ENCODE results near the gene ATP2C1. TPM values are rescaled to one million over a fixed set of nuclear protein-coding genes. Genes with fewer than 3 reads are reported as not detected.

Gene ATP2C1
- total and polyA plus RNA-seq, 5 donors from 2014 or later = 10.5 to 83.6 (median 16.9) TPM

GRCh38 chr3:130960139-130960795, 66.4 kb downstream of the ATP2C1 start:
- Mint-ChIP-seq H3K4me1 (peaks cover 0 to 8% (median under 1%) of the 10 kb centered on the region in 4 donors), H3K36me3 (peaks cover 42% of the 10 kb centered on the region), H3K27ac (no peak overlapping the region), H3K9me3 (no peaks in the 10 kb centered on the region), H3K4me3 (no peak overlapping the region), H3K27me3 (no peaks in the 10 kb centered on the region)
- no peak for ATAC-seq (ENCODE audit: low read depth in 2 of 2)
- H3K36me3 ChIP-seq (ENCODE audit: control insufficient read depth, insufficient read depth, low read length) = peaks cover 50% of the 10 kb centered on the region
- no peaks in the 10 kb centered on the region for H3K4me1 ChIP-seq (ENCODE audit: control insufficient read depth, insufficient read depth, low read length, poor library complexity, severe bottlenecking)
- H3K27ac ChIP-seq (ENCODE audit: insufficient read depth, low read length, poor library complexity, severe bottlenecking) = no peak overlapping the region
- no peak for DNase-seq
- no peaks in the 10 kb centered on the region for H3K9me3 ChIP-seq (ENCODE audit: control insufficient read depth in 2 of 2, low read length in 2 of 2)
- H3K27me3 ChIP-seq (ENCODE audit: control insufficient read depth, insufficient read depth, low read length) = no peaks in the 10 kb centered on the region
- H3K4me3 ChIP-seq (ENCODE audit: low read depth, low read length) = no peak overlapping the region

- no peaks in the 10 kb centered on the region for H3K27me3 Mint-ChIP-seq
- H3K4me1 ChIP-seq (ENCODE audit: control insufficient read depth, insufficient read depth, low read length, poor library complexity, severe bottlenecking) = no peaks in the 10 kb centered on the region
- ATAC-seq (ENCODE audit: low read depth in 2 of 2) = no peak
- H3K9me3 Mint-ChIP-seq = no peaks in the 10 kb centered on the region
- no peak overlapping the region for H3K27ac Mint-ChIP-seq
- peaks cover 0 to 8% (median under 1%) of the 10 kb centered on the region in 4 donors for H3K4me1 Mint-ChIP-seq
- no peak overlapping the region for H3K27ac ChIP-seq (ENCODE audit: insufficient read depth, low read length, poor library complexity, severe bottlenecking)
- H3K36me3 Mint-ChIP-seq = peaks cover 44% of the 10 kb centered on the region
- H3K4me3 ChIP-seq (ENCODE audit: low read depth, low read length) = no peak overlapping the region
- H3K36me3 ChIP-seq (ENCODE audit: control insufficient read depth, insufficient read depth, low read length) = peaks cover 51% of the 10 kb centered on the region
- no peaks in the 10 kb centered on the region for H3K9me3 ChIP-seq (ENCODE audit: control insufficient read depth in 2 of 2, low read length in 2 of 2)
- no peaks in the 10 kb centered on the region for H3K27me3 ChIP-seq (ENCODE audit: control insufficient read depth, insufficient read depth, low read length)
- DNase-seq = no peak
- no peak overlapping the region for H3K4me3 Mint-ChIP-seq
Observed at GRCh38 chr3:130961458-130961857, 67.6 kb downstream of the ATP2C1 start.

- Histone ChIP-seq H3K27me3 (ENCODE audit: control insufficient read depth, insufficient read depth, low read length) (no peaks in the 10 kb centered on the region), H3K4me1 (ENCODE audit: control insufficient read depth, insufficient read depth, low read length, poor library complexity, severe bottlenecking) (no peaks in the 10 kb centered on the region), H3K4me3 (ENCODE audit: low read depth, low read length) (no peak overlapping the region), H3K9me3 (ENCODE audit: control insufficient read depth in 2 of 2, low read length in 2 of 2) (no peaks in the 10 kb centered on the region), H3K36me3 (ENCODE audit: control insufficient read depth, insufficient read depth, low read length) (peaks cover 63% of the 10 kb centered on the region), H3K27ac (ENCODE audit: insufficient read depth, low read length, poor library complexity, severe bottlenecking) (no peak overlapping the region)
- peaks cover 0 to 8% (median under 1%) of the 10 kb centered on the region in 4 donors for H3K4me1 Mint-ChIP-seq
- no peaks in the 10 kb centered on the region for H3K9me3 Mint-ChIP-seq
- no peaks in the 10 kb centered on the region for H3K27me3 Mint-ChIP-seq
- ATAC-seq (ENCODE audit: low read depth in 2 of 2) = no peak
- H3K36me3 Mint-ChIP-seq = peaks cover 53% of the 10 kb centered on the region
- no peak overlapping the region for H3K27ac Mint-ChIP-seq
- no peak for DNase-seq
- H3K4me3 Mint-ChIP-seq = no peak overlapping the region
Observed at GRCh38 chr3:130963444-130963843, 69.6 kb downstream of the ATP2C1 start.

DNA sequence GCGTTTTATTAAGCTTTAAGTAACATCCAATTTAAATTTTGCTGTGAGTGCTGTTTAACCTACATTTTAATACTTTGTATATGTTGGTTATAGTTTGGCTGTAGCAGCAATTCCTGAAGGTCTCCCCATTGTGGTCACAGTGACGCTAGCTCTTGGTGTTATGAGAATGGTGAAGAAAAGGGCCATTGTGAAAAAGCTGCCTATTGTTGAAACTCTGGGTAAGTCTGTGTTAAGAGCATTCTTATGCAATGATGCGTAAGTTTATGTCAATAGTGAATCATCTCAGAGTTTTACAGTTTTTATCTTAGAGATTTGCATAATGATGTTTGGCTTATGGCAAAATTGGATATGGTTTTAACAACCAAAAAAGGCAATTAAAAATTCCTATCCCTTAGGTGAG, 70.0 kb downstream of the ATP2C1 start:
- ATAC-seq (ENCODE audit: low read depth in 2 of 2) = no peak

DNA sequence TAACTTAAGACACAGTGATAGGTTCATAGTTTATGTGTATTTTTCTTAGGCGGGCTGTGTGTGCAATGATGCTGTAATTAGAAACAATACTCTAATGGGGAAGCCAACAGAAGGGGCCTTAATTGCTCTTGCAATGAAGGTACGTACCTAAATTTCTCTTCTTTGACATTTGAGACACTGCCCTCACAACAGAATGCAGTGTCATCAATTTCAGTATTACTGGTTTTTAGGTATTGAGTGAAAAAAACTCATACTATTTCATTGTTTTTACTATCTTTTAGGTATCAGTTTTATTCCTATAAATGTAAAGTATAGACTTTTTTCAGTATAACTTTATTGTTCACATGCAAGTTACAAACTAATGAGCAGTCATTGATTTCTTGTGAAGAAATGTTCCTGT, 73.4 kb downstream of the ATP2C1 start:
- H3K27me3 ChIP-seq (ENCODE audit: control insufficient read depth, insufficient read depth, low read length) = no peaks in the 10 kb centered on the region
- peaks cover 64% of the 10 kb centered on the region for H3K36me3 ChIP-seq (ENCODE audit: control insufficient read depth, insufficient read depth, low read length)
- no peak overlapping the region for H3K4me3 ChIP-seq (ENCODE audit: low read depth, low read length)
- Mint-ChIP-seq H3K4me1 (peaks cover 0 to 4% (median 0%) of the 10 kb centered on the region in 4 donors), H3K9me3 (peaks cover 0 to 1% (median 0%) of the 10 kb centered on the region in 7 donors), H3K27me3 (no peaks in the 10 kb centered on the region), H3K27ac (no peak overlapping the region), H3K36me3 (peaks cover 59% of the 10 kb centered on the region), H3K4me3 (no peak overlapping the region)
- H3K4me1 ChIP-seq (ENCODE audit: control insufficient read depth, insufficient read depth, low read length, poor library complexity, severe bottlenecking) = no peaks in the 10 kb centered on the region
- no peak for ATAC-seq (ENCODE audit: low read depth in 2 of 2)
- no peak overlapping the region for H3K27ac ChIP-seq (ENCODE audit: insufficient read depth, low read length, poor library complexity, severe bottlenecking)
- DNase-seq = no peak
- no peaks in the 10 kb centered on the region for H3K9me3 ChIP-seq (ENCODE audit: control insufficient read depth in 2 of 2, low read length in 2 of 2)

More for the DNA sequence above, 70.0 kb downstream of the ATP2C1 start:
- no peaks in the 10 kb centered on the region for H3K9me3 Mint-ChIP-seq
- no peak overlapping the region for H3K4me3 ChIP-seq (ENCODE audit: low read depth, low read length)
- H3K27ac Mint-ChIP-seq = no peak overlapping the region
- H3K4me1 ChIP-seq (ENCODE audit: control insufficient read depth, insufficient read depth, low read length, poor library complexity, severe bottlenecking) = no peaks in the 10 kb centered on the region
- peaks cover 64% of the 10 kb centered on the region for H3K36me3 ChIP-seq (ENCODE audit: control insufficient read depth, insufficient read depth, low read length)
- DNase-seq = no peak
- no peaks in the 10 kb centered on the region for H3K9me3 ChIP-seq (ENCODE audit: control insufficient read depth in 2 of 2, low read length in 2 of 2)
- H3K4me3 Mint-ChIP-seq = no peak overlapping the region
- peaks cover 0 to 8% (median under 1%) of the 10 kb centered on the region in 4 donors for H3K4me1 Mint-ChIP-seq
- no peaks in the 10 kb centered on the region for H3K27me3 Mint-ChIP-seq
- H3K27me3 ChIP-seq (ENCODE audit: control insufficient read depth, insufficient read depth, low read length) = no peaks in the 10 kb centered on the region
- peaks cover 54% of the 10 kb centered on the region for H3K36me3 Mint-ChIP-seq
- H3K27ac ChIP-seq (ENCODE audit: insufficient read depth, low read length, poor library complexity, severe bottlenecking) = no peak overlapping the region

DNA sequence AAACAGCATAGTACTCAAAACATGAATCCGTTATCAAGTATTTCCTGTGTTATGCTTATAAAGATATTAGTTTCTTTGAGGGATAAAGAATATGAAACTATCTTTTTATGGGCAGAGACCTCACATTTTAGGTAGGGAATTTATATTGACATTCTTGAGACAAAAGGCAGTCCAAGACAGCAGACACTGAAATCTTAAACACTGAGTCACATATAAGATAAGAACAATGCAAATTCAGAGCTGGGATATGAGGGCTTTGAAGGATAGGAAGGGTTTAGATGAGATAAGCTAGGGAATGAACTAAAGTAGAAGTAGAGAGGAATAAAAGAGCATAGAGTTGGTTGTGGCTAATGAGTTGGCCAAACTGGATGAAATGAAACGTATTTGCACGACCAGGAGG, 74.3 kb downstream of the ATP2C1 start:
- Histone ChIP-seq H3K36me3 (ENCODE audit: control insufficient read depth, insufficient read depth, low read length) (peaks cover 64% of the 10 kb centered on the region), H3K4me1 (ENCODE audit: control insufficient read depth, insufficient read depth, low read length, poor library complexity, severe bottlenecking) (no peaks in the 10 kb centered on the region), H3K27me3 (ENCODE audit: control insufficient read depth, insufficient read depth, low read length) (no peaks in the 10 kb centered on the region), H3K27ac (ENCODE audit: insufficient read depth, low read length, poor library complexity, severe bottlenecking) (no peak overlapping the region), H3K9me3 (ENCODE audit: control insufficient read depth in 2 of 2, low read length in 2 of 2) (no peaks in the 10 kb centered on the region), H3K4me3 (ENCODE audit: low read depth, low read length) (no peak overlapping the region)
- Mint-ChIP-seq H3K4me1 (peaks cover 0 to 3% (median 0%) of the 10 kb centered on the region in 4 donors), H3K36me3 (peaks cover 67% of the 10 kb centered on the region), H3K9me3 (peaks cover 0 to 2% (median 0%) of the 10 kb centered on the region in 7 donors), H3K27ac (no peak overlapping the region), H3K4me3 (no peak overlapping the region), H3K27me3 (no peaks in the 10 kb centered on the region)
- ATAC-seq (ENCODE audit: low read depth in 2 of 2) (no peak), DNase-seq (no peak)

DNA sequence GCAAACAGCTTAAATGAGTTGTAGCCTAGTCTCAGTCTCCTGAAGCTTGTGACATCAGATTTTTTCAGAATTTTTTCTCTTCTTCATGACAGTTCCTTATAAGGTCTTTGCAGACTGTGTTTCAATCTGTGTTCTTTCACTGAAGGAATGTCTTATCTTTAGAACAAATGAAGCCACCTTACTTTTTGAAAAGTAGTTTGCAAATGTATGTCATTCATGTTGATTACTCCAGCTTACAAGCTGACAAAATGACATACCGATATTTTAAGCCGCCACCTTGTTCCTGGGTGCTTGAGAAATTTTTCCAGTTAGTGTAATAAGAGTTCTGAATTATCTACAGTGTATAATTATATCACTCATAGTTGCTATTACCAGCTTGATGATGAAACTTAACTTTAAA, 75.7 kb downstream of the ATP2C1 start:
- Histone ChIP-seq H3K27ac (ENCODE audit: insufficient read depth, low read length, poor library complexity, severe bottlenecking) (no peak overlapping the region), H3K36me3 (ENCODE audit: control insufficient read depth, insufficient read depth, low read length) (peaks cover 60% of the 10 kb centered on the region), H3K27me3 (ENCODE audit: control insufficient read depth, insufficient read depth, low read length) (no peaks in the 10 kb centered on the region), H3K4me3 (ENCODE audit: low read depth, low read length) (no peak overlapping the region), H3K4me1 (ENCODE audit: control insufficient read depth, insufficient read depth, low read length, poor library complexity, severe bottlenecking) (no peaks in the 10 kb centered on the region), H3K9me3 (ENCODE audit: control insufficient read depth in 2 of 2, low read length in 2 of 2) (no peaks in the 10 kb centered on the region)
- Mint-ChIP-seq H3K27me3 (no peaks in the 10 kb centered on the region), H3K9me3 (peaks cover 0 to 2% (median 0%) of the 10 kb centered on the region in 7 donors), H3K27ac (no peak overlapping the region), H3K4me3 (no peak overlapping the region), H3K36me3 (peaks cover 68% of the 10 kb centered on the region), H3K4me1 (peaks cover 0 to 4% (median under 1%) of the 10 kb centered on the region in 4 donors)
- no peak for DNase-seq
- no peak for ATAC-seq (ENCODE audit: low read depth in 2 of 2)

DNA sequence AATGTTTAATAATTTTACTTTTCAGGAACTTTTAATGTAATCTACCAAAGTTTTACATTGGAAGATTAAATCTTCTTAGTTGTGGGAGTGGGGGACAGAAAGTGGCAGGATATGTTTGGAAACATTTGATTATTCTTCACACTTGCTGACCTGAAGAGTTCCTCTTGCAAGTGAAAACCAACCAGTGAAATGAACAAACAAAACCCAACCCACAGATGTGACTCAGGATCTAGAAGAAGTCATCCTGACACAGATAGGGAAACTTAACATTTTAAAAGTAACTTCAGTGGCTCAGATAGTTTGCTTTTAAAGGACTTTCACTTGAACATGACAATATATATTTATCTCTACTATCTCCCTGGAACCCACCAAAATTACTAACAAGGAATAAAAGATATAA, 77.3 kb downstream of the ATP2C1 start:
- Histone ChIP-seq H3K4me1 (ENCODE audit: control insufficient read depth, insufficient read depth, low read length, poor library complexity, severe bottlenecking) (no peaks in the 10 kb centered on the region), H3K27me3 (ENCODE audit: control insufficient read depth, insufficient read depth, low read length) (no peaks in the 10 kb centered on the region), H3K27ac (ENCODE audit: insufficient read depth, low read length, poor library complexity, severe bottlenecking) (no peak overlapping the region), H3K36me3 (ENCODE audit: control insufficient read depth, insufficient read depth, low read length) (peaks cover 58% of the 10 kb centered on the region), H3K9me3 (ENCODE audit: control insufficient read depth in 2 of 2, low read length in 2 of 2) (no peaks in the 10 kb centered on the region), H3K4me3 (ENCODE audit: low read depth, low read length) (no peak overlapping the region)
- peaks cover 0 to 9% (median 4%) of the 10 kb centered on the region in 4 donors for H3K4me1 Mint-ChIP-seq
- DNase-seq (no peak), ATAC-seq (ENCODE audit: low read depth in 2 of 2) (no peak)
- H3K27me3 Mint-ChIP-seq = no peaks in the 10 kb centered on the region
- H3K27ac Mint-ChIP-seq = no peak overlapping the region
- peaks cover 59% of the 10 kb centered on the region for H3K36me3 Mint-ChIP-seq
- no peak overlapping the region for H3K4me3 Mint-ChIP-seq
- H3K9me3 Mint-ChIP-seq = peaks cover 0 to 2% (median 0%) of the 10 kb centered on the region in 7 donors
